Measurements from ENCODE around the gene UBXN1.

DNA sequence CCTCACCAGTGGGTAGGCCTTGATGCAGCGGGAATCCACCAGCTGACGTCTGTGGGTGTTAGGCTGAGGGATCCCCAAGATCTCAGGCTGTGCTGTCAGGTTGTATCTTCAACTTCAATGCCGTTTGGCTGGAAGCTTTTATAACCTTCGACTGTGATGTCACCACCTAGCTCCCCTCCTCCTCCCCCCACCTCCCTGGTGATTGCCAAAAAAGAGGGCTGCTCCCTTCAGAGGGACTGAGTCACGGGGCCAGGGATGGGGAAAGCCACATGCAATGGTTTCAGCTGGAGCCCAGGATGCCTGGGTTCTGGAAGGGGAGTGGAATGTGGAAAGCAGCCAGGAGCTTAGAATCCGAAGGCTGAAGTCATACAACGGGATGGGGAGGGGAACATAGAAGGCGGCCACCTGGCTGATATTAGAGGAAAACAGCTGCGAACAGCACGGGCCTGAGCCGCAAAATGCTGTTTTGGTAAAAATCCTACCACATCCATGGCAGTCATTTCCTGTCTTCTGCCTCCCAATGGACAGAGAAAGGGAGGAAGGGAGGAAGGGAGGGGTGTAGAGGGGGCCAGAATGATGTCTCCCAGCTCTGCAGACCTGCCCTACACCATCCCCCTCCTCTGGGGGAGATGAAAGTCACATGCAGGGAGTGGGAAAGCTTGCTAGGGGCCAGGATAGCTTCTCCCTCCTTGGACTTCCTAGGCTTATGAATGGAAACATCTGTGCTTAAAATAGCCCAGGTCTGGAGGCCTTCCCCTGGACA lies 10.7 kb upstream of the UBXN1 start, which contains the start of gene LRRN4CL:
- TF ChIP-seq POLR2A (IDR thresholded peaks at IDR 0.05; ENCODE audit: borderline replicate concordance, extremely low read depth, insufficient read depth, insufficient read length) (no peak), EZH2phosphoT487 (IDR thresholded peaks at IDR 0.05; ENCODE audit: borderline replicate concordance) (no peak), FOSL1 (IDR thresholded peaks at IDR 0.05; ENCODE audit: low read depth) (no peak), YY1 (IDR thresholded peaks at IDR 0.05; ENCODE audit: extremely low read depth, insufficient replicate concordance, low read depth, low read length) (no peak)
- TF ChIP-seq, protein P1, sequence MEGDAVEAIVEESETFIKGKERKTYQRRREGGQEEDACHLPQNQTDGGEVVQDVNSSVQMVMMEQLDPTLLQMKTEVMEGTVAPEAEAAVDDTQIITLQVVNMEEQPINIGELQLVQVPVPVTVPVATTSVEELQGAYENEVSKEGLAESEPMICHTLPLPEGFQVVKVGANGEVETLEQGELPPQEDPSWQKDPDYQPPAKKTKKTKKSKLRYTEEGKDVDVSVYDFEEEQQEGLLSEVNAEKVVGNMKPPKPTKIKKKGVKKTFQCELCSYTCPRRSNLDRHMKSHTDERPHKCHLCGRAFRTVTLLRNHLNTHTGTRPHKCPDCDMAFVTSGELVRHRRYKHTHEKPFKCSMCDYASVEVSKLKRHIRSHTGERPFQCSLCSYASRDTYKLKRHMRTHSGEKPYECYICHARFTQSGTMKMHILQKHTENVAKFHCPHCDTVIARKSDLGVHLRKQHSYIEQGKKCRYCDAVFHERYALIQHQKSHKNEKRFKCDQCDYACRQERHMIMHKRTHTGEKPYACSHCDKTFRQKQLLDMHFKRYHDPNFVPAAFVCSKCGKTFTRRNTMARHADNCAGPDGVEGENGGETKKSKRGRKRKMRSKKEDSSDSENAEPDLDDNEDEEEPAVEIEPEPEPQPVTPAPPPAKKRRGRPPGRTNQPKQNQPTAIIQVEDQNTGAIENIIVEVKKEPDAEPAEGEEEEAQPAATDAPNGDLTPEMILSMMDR (IDR thresholded peaks at IDR 0.05 in 2 of 3, conservative IDR thresholded peaks at IDR 0.05 in 1 of 3; ENCODE audit: borderline replicate concordance in 1 of 3, insufficient read depth in 1 of 3, low read depth in 2 of 3, low read length in 2 of 3): no peak

Data from HCT116 (cell line).